Activated T-helper 1 cell treated with anti-CD3 and anti-CD28 coated beads, Interleukin-12 subunit alpha, Interleukin-12 subunit beta, Interleukin-2, Interleukin-4 antibody, amounts not matched to agents 30 ng/mL and 10 ng/mL and 1 ng/mL, durations not matched to agents 14 hours and 24 hours and 36 hours (primary cell): Measurements from ENCODE around the gene ADD3. TPM values are rescaled to one million over a fixed set of nuclear protein-coding genes. Genes with fewer than 3 reads are reported as not detected.
"Not testable (repeated sequence)": the region's sequence is repeated elsewhere in the genome, so short reads cannot be mapped to it uniquely, and the experiment has no call there.

Source experiments
- DNase-seq: peaks from one replicate; pipeline ENCODE4 v3.0.0; 2021; ENCODE audit warnings: low spot score
- H3K27ac Mint-ChIP-seq: one replicate; pipeline ENCODE4 v1.8.0; 2021; ENCODE audit warnings: mild to moderate bottlenecking, mixed read lengths
- H3K27me3 Mint-ChIP-seq: one replicate; pipeline ENCODE4 v1.8.0; 2022; ENCODE audit warnings: mild to moderate bottlenecking, moderate library complexity, mixed read lengths; ENCODE audit not compliant: insufficient read depth
- H3K36me3 Mint-ChIP-seq: one replicate; pipeline ENCODE4 v1.8.0; 2021; ENCODE audit warnings: low read depth, mixed read lengths
- H3K4me1 Mint-ChIP-seq: one replicate; pipeline ENCODE4 v1.8.0; 2021; ENCODE audit warnings: low read depth, mixed read lengths
- H3K4me3 Mint-ChIP-seq: one replicate; pipeline ENCODE4 v1.8.0; 2021; ENCODE audit warnings: mild to moderate bottlenecking, moderate library complexity, mixed read lengths
- H3K9me3 Mint-ChIP-seq: one replicate; pipeline ENCODE4 v1.8.0; 2021; ENCODE audit warnings: mixed read lengths
- intact Hi-C: fragments of 100-400 bp; cut with micrococcal nuclease; formaldehyde crosslinking; loops from one replicate; pipeline ENCODE4 v1.15.1; 2024
- total RNA-seq: library from RNA; stranded (reverse); gene quantifications from 2 replicates; pipeline ENCODE4 v1.2.3, GENCODE V29; 2022

ADD3 gene
- total RNA-seq, 1 donor from 2014 or later, result 36.6 TPM

- no peaks in the 10 kb centered on the region for H3K9me3 Mint-ChIP-seq
- intact Hi-C loops, result loop anchor here (1.0 to 2.0 kb wide), 2 partner anchors 24 to 42 kb away; no protein-coding TSS in a partner anchor
- H3K4me1 Mint-ChIP-seq, result peaks cover 54% of the 10 kb centered on the region
- no peak overlapping the region for H3K4me3 Mint-ChIP-seq
- no peaks in the 10 kb centered on the region for H3K27me3 Mint-ChIP-seq
- no peak overlapping the region for H3K27ac Mint-ChIP-seq
- DNase-seq, result no peak
- H3K36me3 Mint-ChIP-seq, result peaks cover 5% of the 10 kb centered on the region
These were observed 27.5 kb downstream of the ADD3 start for GRCh38 chr10:110035070-110035921.

- H3K27me3 Mint-ChIP-seq, result no peaks in the 10 kb centered on the region
- intact Hi-C loops, result no loop called here
- H3K4me1 Mint-ChIP-seq, result peaks cover 63% of the 10 kb centered on the region
- no peaks in the 10 kb centered on the region for H3K9me3 Mint-ChIP-seq
- no peak for DNase-seq
- H3K36me3 Mint-ChIP-seq, result peaks cover 3% of the 10 kb centered on the region
- no peak overlapping the region for H3K4me3 Mint-ChIP-seq
- H3K27ac Mint-ChIP-seq, result no peak overlapping the region
These were observed 28.9 kb downstream of the ADD3 start for GRCh38 chr10:110036640-110037039.

GRCh38 chr10:110039254-110039653, 31.5 kb downstream of the ADD3 start:
- Mint-ChIP-seq H3K4me3 (no peak overlapping the region), H3K4me1 (peaks cover 62% of the 10 kb centered on the region), H3K27ac (peak overlapping the region; percentile 76), H3K36me3 (peaks cover 5% of the 10 kb centered on the region), H3K9me3 (peaks cover 6% of the 10 kb centered on the region), H3K27me3 (no peaks in the 10 kb centered on the region)
- intact Hi-C loops, result no loop called here
- DNase-seq, result no peak

GRCh38 chr10:110040108-110040507, 32.3 kb downstream of the ADD3 start:
- Mint-ChIP-seq H3K9me3 (peaks cover 10% of the 10 kb centered on the region), H3K4me1 (peaks cover 61% of the 10 kb centered on the region), H3K36me3 (peaks cover 7% of the 10 kb centered on the region), H3K4me3 (no peak overlapping the region), H3K27me3 (no peaks in the 10 kb centered on the region), H3K27ac (no peak overlapping the region)
- intact Hi-C loops, result no loop called here
- no peak for DNase-seq

- Mint-ChIP-seq H3K27me3 (no peaks in the 10 kb centered on the region), H3K4me3 (no peak overlapping the region), H3K27ac (no peak overlapping the region), H3K36me3 (peaks cover 7% of the 10 kb centered on the region), H3K4me1 (peaks cover 57% of the 10 kb centered on the region), H3K9me3 (peaks cover 10% of the 10 kb centered on the region)
- DNase-seq, result no peak
- intact Hi-C loops, result no loop called here
These were observed 33.1 kb downstream of the ADD3 start for GRCh38 chr10:110040767-110041478.

- Mint-ChIP-seq H3K27me3 (no peaks in the 10 kb centered on the region), H3K4me1 (peaks cover 56% of the 10 kb centered on the region), H3K4me3 (no peak overlapping the region), H3K36me3 (peaks cover 7% of the 10 kb centered on the region), H3K9me3 (peaks cover 10% of the 10 kb centered on the region), H3K27ac (no peak overlapping the region)
- intact Hi-C loops, result no loop called here
- no peak for DNase-seq
These were observed 33.7 kb downstream of the ADD3 start for GRCh38 chr10:110041479-110041829.

- Mint-ChIP-seq H3K4me1 (peaks cover 49% of the 10 kb centered on the region), H3K36me3 (peaks cover 7% of the 10 kb centered on the region), H3K9me3 (peaks cover 10% of the 10 kb centered on the region), H3K4me3 (no peak overlapping the region), H3K27ac (no peak overlapping the region), H3K27me3 (no peaks in the 10 kb centered on the region)
- no peak for DNase-seq
- intact Hi-C loops, result no loop called here
These were observed 34.4 kb downstream of the ADD3 start for GRCh38 chr10:110042181-110042580.

- intact Hi-C loops, result no loop called here
- peaks cover 14% of the 10 kb centered on the region for H3K9me3 Mint-ChIP-seq
- peaks cover 49% of the 10 kb centered on the region for H3K4me1 Mint-ChIP-seq
- no peaks in the 10 kb centered on the region for H3K27me3 Mint-ChIP-seq
- DNase-seq, result no peak
- no peak overlapping the region for H3K27ac Mint-ChIP-seq
- no peak overlapping the region for H3K4me3 Mint-ChIP-seq
- H3K36me3 Mint-ChIP-seq, result peaks cover 7% of the 10 kb centered on the region
These were observed 35.1 kb downstream of the ADD3 start for GRCh38 chr10:110042891-110043290.

GRCh38 chr10:110044681-110045080, 36.9 kb downstream of the ADD3 start:
- H3K27me3 Mint-ChIP-seq, result no peaks in the 10 kb centered on the region
- intact Hi-C loops, result no loop called here
- peaks cover 26% of the 10 kb centered on the region for H3K9me3 Mint-ChIP-seq
- no peak for DNase-seq
- peaks cover 48% of the 10 kb centered on the region for H3K4me1 Mint-ChIP-seq
- H3K36me3 Mint-ChIP-seq, result peaks cover 21% of the 10 kb centered on the region
- H3K27ac Mint-ChIP-seq, result no peak overlapping the region
- H3K4me3 Mint-ChIP-seq, result no peak overlapping the region

GRCh38 chr10:110045772-110046171, 38.0 kb downstream of the ADD3 start:
- intact Hi-C loops, result no loop called here
- peak overlapping the region; percentile 61 for H3K27ac Mint-ChIP-seq
- peaks cover 30% of the 10 kb centered on the region for H3K36me3 Mint-ChIP-seq
- H3K4me3 Mint-ChIP-seq, result no peak overlapping the region
- H3K9me3 Mint-ChIP-seq, result peaks cover 32% of the 10 kb centered on the region
- DNase-seq, result no peak
- H3K27me3 Mint-ChIP-seq, result no peaks in the 10 kb centered on the region
- H3K4me1 Mint-ChIP-seq, result peaks cover 48% of the 10 kb centered on the region

- intact Hi-C loops, H3K4me3 Mint-ChIP-seq: not testable (repeated sequence)
These were observed 40.4 kb downstream of the ADD3 start for GRCh38 chr10:110048145-110048544.

GRCh38 chr10:110048781-110049180, 41.0 kb downstream of the ADD3 start:
- peaks cover 34% of the 10 kb centered on the region for H3K36me3 Mint-ChIP-seq
- intact Hi-C loops, result no loop called here
- no peak overlapping the region for H3K4me3 Mint-ChIP-seq
- peaks cover 28% of the 10 kb centered on the region for H3K9me3 Mint-ChIP-seq
- DNase-seq, result no peak
- H3K27me3 Mint-ChIP-seq, result no peaks in the 10 kb centered on the region
- no peak overlapping the region for H3K27ac Mint-ChIP-seq
- peaks cover 60% of the 10 kb centered on the region for H3K4me1 Mint-ChIP-seq

More at GRCh38 chr10:110048145-110048544, 40.4 kb downstream of the ADD3 start:
- H3K36me3 Mint-ChIP-seq, result peaks cover 35% of the 10 kb centered on the region
- peak overlapping the region; percentile 4 for H3K27ac Mint-ChIP-seq
- not testable (repeated sequence) for H3K27me3 Mint-ChIP-seq, DNase-seq
- H3K9me3 Mint-ChIP-seq, result peaks cover 34% of the 10 kb centered on the region
- H3K4me1 Mint-ChIP-seq, result peaks cover 60% of the 10 kb centered on the region
